NCI-H1436 treated with DMSO at 0.1 percent for 48 hours (cell line): ENCODE results near the gene ZNF609.

Experiments used
- DNase-seq: peaks from one replicate; lab custom pipeline; 2025; lab: John Stamatoyannopoulos, UW

Gene ZNF609

GRCh38 chr15:64645995-64646394 lies 185.6 kb downstream of the ZNF609 start:
- DNase-seq = no peak

- DNase-seq = no peak
Measured at GRCh38 chr15:64647367-64647766, 187.0 kb downstream of the ZNF609 start.

- DNase-seq = no peak
Measured at GRCh38 chr15:64650552-64650951, 190.2 kb downstream of the ZNF609 start.

- no peak for DNase-seq
Measured at GRCh38 chr15:64651601-64652191, 191.3 kb downstream of the ZNF609 start.

GRCh38 chr15:64653757-64654156 lies 193.4 kb downstream of the ZNF609 start:
- no peak for DNase-seq

GRCh38 chr15:64656508-64656907 lies 196.1 kb downstream of the ZNF609 start:
- DNase-seq = no peak

GRCh38 chr15:64665179-64665578 lies 204.8 kb downstream of the ZNF609 start:
- DNase-seq = no peak

DNA sequence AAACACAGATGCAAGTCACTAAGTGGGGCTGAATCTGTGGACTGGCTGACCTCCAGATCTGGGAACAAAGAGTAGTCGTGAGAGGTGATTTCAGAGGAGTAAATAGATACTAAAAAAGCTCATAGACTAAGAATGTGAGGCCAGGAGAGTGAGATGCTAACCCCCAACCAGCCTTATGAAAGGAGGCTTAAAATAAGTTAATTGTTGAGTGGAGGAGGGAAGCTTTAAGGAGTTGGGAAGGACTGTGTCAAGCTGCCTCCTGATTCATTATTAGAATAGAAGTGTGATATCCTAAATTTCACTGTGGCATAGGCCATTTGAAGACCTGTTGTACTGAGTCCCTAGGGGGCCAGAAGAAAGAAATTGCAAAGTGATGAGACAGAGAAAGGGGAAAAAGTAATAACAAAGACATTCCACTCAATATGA lies 207.4 kb downstream of the ZNF609 start:
- DNase-seq = no peak

DNA sequence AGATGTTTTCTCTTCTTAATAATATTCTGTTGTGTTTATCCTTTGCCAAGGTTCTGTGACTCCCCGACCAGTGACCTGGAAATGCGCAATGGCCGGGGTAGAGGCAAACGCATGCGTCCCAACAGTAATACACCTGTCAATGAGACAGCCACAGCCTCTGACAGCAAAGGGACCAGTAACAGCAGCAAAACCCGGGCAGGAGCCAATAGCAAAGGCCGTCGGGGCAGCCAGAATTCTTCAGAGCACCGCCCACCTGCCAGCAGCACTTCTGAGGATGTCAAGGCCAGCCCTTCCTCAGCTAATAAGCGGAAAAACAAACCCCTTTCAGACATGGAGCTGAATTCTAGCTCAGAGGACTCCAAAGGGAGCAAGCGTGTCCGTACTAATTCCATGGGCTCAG lies 213.5 kb downstream of the ZNF609 start:
- no peak for DNase-seq

- DNase-seq = no peak
Measured at GRCh38 chr15:64678126-64678819, 217.9 kb downstream of the ZNF609 start.

DNA sequence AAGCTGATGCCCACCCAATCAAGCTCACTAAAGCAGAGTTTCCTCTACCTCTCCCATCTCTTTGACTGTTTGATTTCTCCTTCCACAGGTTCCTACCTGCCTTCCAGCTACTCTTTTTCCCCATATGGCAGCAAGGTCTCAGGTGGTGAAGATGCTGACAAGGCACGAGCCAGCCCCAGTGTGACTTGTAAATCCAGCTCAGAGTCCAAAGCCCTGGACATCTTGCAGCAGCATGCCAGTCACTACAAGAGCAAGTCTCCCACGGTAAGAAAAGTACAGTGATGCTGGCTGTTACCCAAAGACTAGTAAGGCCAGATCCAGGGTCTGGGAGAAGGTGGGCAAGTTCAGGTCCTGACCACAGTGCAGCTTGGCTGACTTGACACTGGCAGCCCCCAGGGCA lies 219.7 kb downstream of the ZNF609 start:
- DNase-seq = no peak

- DNase-seq = no peak
Measured at GRCh38 chr15:64681424-64682024, 221.1 kb downstream of the ZNF609 start.

DNA sequence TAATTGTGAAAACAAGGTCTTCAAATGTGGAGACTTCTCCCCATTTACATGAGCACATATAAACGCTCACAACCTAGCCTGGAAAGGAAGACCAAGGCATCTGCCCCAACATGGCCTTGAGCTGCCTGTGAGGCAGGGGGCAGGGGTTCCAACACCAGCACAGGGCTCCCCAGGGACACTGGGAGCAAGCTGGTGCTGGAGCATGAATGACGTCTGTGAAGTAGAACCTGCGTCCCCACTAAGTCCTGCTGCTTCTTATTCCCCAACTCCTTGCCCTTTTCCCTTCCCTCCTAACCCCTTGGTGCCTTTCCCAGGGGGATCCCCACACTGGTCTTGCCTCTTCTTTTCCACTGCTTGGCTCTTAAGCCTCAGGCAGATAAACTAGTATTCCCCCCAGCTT lies 221.9 kb downstream of the ZNF609 start:
- no peak for DNase-seq

DNA sequence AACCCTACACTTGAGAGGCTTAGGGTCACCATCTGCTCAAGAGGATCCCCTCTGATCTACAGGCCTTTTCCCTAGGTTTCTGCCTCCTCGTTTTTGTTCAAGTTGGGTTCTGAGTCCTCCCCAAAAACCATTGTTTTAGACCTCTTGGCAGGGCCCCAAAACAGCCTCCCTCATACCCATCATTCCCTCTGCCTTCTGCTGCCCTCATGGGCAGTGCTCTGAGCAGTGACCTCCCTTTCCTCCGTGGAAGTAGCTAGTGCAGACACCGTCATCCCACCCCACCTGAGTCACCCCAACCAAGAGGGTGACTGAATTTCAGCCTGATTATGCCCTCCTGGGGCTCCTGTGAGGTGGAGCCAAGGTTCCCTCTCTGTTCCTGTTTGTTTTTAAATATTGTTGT lies 223.0 kb downstream of the ZNF609 start:
- no peak for DNase-seq

GRCh38 chr15:64685230-64685888 lies 225.0 kb downstream of the ZNF609 start:
- DNase-seq = no peak

GRCh38 chr15:64686130-64686735 lies 225.9 kb downstream of the ZNF609 start:
- DNase-seq = no peak

GRCh38 chr15:64687172-64687571 lies 226.8 kb downstream of the ZNF609 start:
- no peak for DNase-seq

DNA sequence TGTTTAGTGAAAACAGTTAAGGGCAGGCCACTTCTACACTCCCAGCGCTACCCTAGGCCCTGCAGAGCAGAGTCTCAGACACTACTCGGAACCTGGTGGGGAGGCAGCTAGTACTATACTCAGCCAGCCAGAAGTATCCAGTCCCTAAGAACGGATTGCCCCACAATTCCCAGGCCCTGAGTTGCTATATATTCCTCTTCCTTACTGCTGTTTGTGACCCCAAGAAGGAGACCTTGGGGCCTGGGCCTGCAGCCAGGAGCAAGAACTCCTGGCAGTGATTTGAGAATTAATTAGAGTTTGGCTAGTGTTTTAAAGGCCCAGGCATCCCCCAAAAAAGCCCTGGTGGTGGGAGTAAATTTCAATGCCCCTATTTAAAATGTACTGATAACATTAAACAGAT lies 227.3 kb downstream of the ZNF609 start:
- no peak for DNase-seq

DNA sequence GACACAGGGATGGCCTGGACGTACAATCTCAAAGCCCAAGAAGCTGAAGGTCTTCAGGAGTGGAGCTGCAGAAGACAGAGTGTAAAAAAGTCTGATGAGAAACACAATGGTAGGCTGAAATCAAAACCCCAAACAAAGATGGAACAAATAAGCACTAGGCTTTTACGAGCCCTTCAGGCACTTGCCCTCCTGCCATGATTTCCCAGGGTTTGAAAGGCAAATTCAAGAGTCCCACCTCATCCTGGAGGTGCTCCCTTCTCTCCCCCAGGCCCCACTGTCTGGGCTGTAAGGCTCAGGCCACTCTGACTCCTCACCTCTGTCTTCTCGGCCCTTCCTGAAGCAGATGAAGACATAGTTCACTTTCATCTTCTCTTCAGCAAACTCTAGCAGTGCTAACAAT lies 228.4 kb downstream of the ZNF609 start:
- DNase-seq = no peak

DNA sequence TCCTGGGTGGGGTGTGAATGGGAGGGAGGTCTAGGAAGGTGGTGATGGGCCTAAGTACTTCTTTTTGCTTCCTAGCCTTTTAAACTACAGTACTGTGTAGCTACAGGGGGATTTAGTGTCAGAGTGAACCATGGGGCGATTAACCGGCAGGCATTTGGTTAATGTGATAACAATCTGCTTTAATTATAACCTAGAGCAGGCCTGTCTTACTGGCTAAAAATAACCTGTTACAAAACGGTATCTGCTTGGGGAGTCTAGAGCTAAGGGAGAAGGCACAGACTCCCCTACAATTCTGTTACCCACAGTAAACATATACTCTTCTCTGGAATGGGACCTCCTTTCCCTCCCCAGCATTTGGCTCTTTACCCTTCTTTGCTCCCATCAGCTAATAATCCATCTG lies 229.6 kb downstream of the ZNF609 start:
- no peak for DNase-seq

- no peak for DNase-seq
Measured at GRCh38 chr15:64690578-64691296, 230.4 kb downstream of the ZNF609 start.
